GM19035 (cell line): ENCODE data around the gene GALNS.
"Not testable (repeated sequence)": the region's sequence is repeated elsewhere in the genome, so short reads cannot be mapped to it uniquely, and the experiment has no call there.

Source experiments
- ATAC-seq: cut with Tn5 transposase; IDR thresholded peaks from one replicate; pipeline ENCODE4 v1.9.1; 2021; ENCODE audit not compliant: unreplicated experiment

Gene GALNS

GRCh38 chr16:88772871-88773811 is 83.6 kb downstream of the GALNS start:
- ATAC-seq = no peak

GRCh38 chr16:88771781-88772180 is 85.0 kb downstream of the GALNS start:
- not testable (repeated sequence) for ATAC-seq

DNA sequence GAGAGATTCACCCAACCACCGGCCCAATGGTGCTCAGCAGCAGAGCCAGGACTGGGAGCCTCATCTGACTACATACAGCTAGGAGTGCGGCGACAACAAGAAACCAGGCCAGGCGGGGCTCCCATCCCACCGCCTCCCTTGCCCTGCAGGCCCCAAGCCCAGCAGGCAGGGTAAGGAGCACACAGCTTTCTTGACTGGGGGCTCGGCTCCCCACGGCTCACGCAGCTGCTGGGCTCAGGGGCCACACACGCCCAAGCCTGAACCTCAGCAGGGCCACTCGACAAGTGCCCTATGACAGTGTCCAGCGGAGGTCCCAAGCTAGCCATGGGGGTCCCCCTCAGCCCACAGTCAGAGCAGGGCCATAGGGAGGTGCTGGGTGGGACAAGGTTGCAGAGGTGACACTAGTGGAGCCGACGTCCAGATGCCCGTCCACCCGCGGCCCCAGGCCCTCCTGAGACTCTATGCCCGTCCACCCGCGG is 85.4 kb downstream of the GALNS start:
- no peak for ATAC-seq

DNA sequence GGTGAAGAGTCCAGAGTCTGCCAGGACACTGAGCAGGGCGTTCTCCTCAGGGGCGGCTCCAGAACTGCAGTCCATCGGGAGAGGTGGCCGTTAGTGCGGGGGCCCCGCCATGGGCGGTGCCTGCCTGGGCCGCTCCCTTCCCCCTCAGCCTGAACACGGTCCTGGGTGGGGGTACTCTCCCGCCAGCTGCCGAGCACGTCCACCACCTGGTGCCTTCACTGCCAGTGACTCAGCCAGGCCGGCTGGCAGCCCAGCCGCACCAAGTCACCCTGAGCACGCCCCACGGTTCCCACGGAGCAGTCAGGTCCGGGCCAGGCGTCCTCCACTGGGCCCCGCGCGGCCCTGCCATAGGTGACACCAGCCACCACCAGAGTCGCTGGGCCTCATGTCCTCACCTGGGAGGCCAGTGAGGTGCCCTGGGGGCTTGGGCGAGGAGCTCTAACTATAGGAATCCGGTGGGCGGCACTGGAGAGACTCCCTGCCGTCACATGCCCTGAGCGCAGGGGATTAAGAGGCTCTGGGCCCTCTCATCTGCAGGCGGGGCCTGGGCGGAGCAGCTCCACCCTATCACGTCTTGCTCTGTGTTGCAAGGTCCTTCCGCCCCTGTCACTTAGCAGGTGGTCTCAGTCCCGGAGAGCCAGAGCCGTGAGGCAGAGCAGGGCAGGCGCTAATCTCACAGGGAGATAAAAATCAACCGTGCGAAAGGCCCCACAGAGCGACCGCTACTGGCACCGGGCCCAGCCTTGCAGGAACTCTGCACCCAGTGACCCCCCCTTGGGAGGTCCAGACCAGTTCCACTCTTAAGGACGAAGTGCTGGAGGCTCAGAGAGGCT is 86.1 kb downstream of the GALNS start:
- no peak for ATAC-seq

DNA sequence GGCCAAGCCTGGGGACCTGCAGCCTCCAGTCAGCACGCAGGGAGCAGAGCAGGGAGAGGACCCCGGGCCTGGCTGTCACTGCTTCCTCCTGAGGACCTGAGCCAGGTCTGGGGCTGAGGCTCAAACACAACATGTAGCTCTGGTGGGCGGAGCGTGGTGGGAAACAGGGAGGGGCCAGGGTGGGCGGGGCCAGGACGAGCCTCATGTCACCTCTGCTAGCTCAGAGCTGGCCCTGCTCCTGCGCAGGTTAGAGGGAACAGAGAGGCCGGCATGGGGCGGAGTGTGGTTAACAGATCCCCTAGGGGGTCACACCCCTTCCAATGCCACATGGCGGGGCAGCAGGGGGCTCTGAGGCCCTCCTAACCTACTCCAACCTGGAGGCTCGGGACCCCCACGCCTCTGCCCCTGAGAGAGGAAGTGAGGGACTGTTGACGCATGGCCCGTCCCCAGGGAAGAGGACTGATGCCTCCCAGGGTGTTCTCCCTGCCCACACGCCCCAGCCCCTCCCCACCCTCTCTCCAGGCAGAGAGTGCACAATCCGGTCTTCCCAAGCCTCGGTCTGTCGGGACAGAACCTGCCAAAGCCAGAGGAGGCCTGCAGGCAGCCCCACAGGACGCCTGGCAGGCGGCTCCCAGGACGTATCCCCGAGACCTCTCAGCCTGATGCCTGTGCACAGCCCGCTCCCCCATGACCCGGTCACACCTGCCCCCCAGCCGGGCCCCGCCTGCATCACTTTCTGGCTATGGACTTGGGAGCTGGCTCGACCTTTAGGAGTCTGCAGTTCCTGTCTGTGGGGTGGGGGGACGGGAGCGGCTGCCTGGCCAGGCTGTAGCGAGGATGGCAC is 86.9 kb downstream of the GALNS start:
- no peak for ATAC-seq

DNA sequence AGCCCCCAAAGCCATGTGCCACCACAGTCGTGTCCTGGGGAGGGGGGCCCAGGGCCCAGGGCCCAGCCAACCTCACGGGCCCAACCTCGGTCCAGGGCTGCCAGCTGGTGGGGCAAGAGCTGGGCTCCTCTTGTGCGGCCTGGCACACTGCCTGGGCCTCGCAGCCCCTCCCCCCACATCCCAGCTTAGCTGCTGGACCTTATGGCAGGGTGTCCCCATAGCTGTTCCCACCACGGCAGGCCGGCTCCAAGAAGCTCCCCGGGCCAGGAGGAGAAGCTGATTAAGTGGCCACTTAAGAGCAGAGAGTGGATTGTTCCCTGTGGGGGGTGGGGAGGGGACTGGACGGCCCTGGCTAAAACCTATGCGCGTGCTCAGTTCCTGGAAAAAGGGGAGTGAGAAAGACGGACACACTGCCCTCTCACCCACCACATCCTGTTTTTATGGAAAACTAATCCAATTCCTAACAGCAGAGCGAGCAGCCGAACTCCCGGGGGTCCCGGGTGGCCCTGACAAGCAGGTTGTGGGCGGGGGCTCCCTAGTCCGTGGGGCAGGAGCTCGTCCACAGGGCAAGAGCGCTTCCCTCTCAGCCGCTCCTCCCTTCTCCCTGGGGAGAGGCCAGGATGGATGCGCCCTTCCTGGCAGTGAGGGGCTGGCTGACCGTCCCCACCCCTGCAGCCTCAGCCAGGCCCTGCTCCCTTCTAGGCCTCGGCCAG is 88.5 kb downstream of the GALNS start:
- ATAC-seq = no peak

- ATAC-seq = no peak
Observed at GRCh38 chr16:88767546-88768070, 89.1 kb downstream of the GALNS start.

DNA sequence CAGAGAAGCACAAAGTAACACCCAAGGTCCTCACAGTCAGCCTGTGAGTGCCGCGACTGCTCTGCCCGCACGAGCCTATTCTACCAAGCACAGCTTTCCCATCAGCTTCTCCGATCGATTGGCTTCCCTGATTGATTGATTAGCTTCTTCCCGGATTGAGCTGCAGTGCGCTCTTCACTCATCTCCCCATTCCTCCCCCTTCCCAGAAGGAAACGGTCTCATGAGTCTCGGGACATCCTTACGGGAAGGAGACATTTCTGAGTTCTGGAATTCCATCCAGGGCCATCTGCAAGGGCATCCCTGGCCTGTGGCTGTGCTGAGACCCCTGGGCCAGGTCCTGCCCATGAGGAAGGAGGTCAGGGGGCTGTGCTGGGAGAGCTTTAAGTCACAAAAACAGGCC is 89.8 kb downstream of the GALNS start:
- ATAC-seq = no peak

- no peak for ATAC-seq
Observed at GRCh38 chr16:88764913-88765349, 91.8 kb downstream of the GALNS start.

DNA sequence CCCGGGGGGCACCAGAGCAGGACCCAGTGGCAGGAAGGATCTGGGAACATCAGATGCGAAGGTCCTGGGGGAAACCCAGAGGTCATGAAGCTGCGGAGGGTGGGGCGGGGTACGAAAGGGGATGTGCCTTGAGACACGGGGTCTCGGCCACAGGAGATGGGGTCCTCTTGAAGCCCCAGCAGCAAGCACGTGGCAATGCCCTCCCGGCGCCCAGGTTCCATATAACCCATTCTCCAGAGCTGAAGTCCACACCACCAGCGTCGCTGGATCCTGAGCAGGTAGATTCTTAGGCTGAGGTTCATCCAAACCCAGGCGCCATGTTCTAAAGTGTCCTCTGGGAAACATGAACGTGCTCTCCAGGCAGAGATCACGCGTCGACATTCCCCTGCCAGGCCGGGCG is 92.7 kb downstream of the GALNS start:
- no peak for ATAC-seq
